PFSK-1 (cell line): ENCODE results near the gene DENND1B.

ENCODE experiments used
- TAF1 ChIP-seq: IDR thresholded peaks from 2 replicates; pipeline ENCODE4 v1.6.1; 2012; ENCODE audit warnings: low read length, control low read depth, borderline replicate concordance; ENCODE audit not compliant: insufficient read depth
- TF ChIP-seq, protein P1 (sequence below), 2 experiments: IDR thresholded peaks; 2 replicates each; pipeline versions ENCODE4 v1.6.1 to v1.8.0; 2011 to 2012; ENCODE audit warnings: low read depth in 2 of 2, low read length in 2 of 2, control low read depth in 1 of 2, inconsistent platforms in 1 of 2, mild to moderate bottlenecking in 1 of 2, moderate library complexity in 1 of 2; ENCODE audit not compliant: insufficient read depth in 1 of 2

- TF ChIP-seq, protein P1, sequence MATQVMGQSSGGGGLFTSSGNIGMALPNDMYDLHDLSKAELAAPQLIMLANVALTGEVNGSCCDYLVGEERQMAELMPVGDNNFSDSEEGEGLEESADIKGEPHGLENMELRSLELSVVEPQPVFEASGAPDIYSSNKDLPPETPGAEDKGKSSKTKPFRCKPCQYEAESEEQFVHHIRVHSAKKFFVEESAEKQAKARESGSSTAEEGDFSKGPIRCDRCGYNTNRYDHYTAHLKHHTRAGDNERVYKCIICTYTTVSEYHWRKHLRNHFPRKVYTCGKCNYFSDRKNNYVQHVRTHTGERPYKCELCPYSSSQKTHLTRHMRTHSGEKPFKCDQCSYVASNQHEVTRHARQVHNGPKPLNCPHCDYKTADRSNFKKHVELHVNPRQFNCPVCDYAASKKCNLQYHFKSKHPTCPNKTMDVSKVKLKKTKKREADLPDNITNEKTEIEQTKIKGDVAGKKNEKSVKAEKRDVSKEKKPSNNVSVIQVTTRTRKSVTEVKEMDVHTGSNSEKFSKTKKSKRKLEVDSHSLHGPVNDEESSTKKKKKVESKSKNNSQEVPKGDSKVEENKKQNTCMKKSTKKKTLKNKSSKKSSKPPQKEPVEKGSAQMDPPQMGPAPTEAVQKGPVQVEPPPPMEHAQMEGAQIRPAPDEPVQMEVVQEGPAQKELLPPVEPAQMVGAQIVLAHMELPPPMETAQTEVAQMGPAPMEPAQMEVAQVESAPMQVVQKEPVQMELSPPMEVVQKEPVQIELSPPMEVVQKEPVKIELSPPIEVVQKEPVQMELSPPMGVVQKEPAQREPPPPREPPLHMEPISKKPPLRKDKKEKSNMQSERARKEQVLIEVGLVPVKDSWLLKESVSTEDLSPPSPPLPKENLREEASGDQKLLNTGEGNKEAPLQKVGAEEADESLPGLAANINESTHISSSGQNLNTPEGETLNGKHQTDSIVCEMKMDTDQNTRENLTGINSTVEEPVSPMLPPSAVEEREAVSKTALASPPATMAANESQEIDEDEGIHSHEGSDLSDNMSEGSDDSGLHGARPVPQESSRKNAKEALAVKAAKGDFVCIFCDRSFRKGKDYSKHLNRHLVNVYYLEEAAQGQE (IDR thresholded peaks at IDR 0.05; ENCODE audit: insufficient read depth in 1 of 2, low read depth in 2 of 2, low read length in 2 of 2), result no peak
- no peak for TF ChIP-seq TAF1
Observed at GRCh38 chr1:197776351-197777105, 1.2 kb upstream of the DENND1B start.
